Measurements from ENCODE around the gene ZCCHC12. TPM values are rescaled to one million over a fixed set of nuclear protein-coding genes. Genes with fewer than 3 reads are reported as not detected.
A peak's percentile ranks its signal among the peaks of the same experiment; 100 is the strongest.
"Not testable (repeated sequence)": the region's sequence is repeated elsewhere in the genome, so short reads cannot be mapped to it uniquely, and the experiment has no call there.

Gene ZCCHC12
- polyA plus RNA-seq (ENCODE audit: insufficient read length in 4 of 4), result 1 to 10 TPM in 3 of 4 donors, under 1 TPM in 1; 0.90 to 1.2 (median 1.1) TPM

- peak in 3 of 4 donors; percentile 41 to 49 (median 47) for DNase-seq (ENCODE audit: low read depth in 4 of 4, low spot score in 3 of 4)
Measured at GRCh38 chrX:118823263-118824172, at the start of gene ZCCHC12. Gene ZCCHC12, plus strand, starts transcription at chrX:118823824. Its CDS starts 1,421 bp downstream, at chrX:118825245.

GRCh38 chrX:118779581-118779980, 44.0 kb upstream of the ZCCHC12 start:
- no peak for DNase-seq (ENCODE audit: low read depth in 4 of 4, low spot score in 3 of 4)

GRCh38 chrX:118780509-118780908, 43.1 kb upstream of the ZCCHC12 start:
- DNase-seq (ENCODE audit: low read depth in 4 of 4, low spot score in 3 of 4), result no peak

GRCh38 chrX:118780911-118781310, 42.7 kb upstream of the ZCCHC12 start:
- DNase-seq (ENCODE audit: low read depth in 4 of 4, low spot score in 3 of 4), result no peak

- DNase-seq (ENCODE audit: low read depth in 4 of 4, low spot score in 3 of 4), result no peak
Measured at GRCh38 chrX:118795528-118796280, 27.9 kb upstream of the ZCCHC12 start.

- no peak for DNase-seq (ENCODE audit: low read depth in 4 of 4, low spot score in 3 of 4)
Measured at GRCh38 chrX:118802857-118803256, 20.8 kb upstream of the ZCCHC12 start.

GRCh38 chrX:118807151-118808017, 16.2 kb upstream of the ZCCHC12 start:
- peak in 2 of 4 donors; percentile 9 to 15 for DNase-seq (ENCODE audit: low read depth in 4 of 4, low spot score in 3 of 4)

- DNase-seq (ENCODE audit: low read depth in 4 of 4, low spot score in 3 of 4), result not testable (repeated sequence)
Measured at GRCh38 chrX:118817257-118817656, 6.4 kb upstream of the ZCCHC12 start.

GRCh38 chrX:118824173-118824730, 628 bp downstream of the ZCCHC12 start:
- no peak for DNase-seq (ENCODE audit: low read depth in 4 of 4, low spot score in 3 of 4)

- no peak for DNase-seq (ENCODE audit: low read depth in 4 of 4, low spot score in 3 of 4)
Measured at GRCh38 chrX:118825227-118825626, 1.6 kb downstream of the ZCCHC12 start.

GRCh38 chrX:118839334-118839958, 15.8 kb downstream of the ZCCHC12 start:
- DNase-seq (ENCODE audit: low read depth in 4 of 4, low spot score in 3 of 4), result peak in 2 of 4 donors; percentile 36 to 37

- peak in 2 of 4 donors; percentile 26 to 54 for DNase-seq (ENCODE audit: low read depth in 4 of 4, low spot score in 3 of 4)
Measured at GRCh38 chrX:118847676-118848075, 24.1 kb downstream of the ZCCHC12 start.

GRCh38 chrX:118853596-118853995, 30.0 kb downstream of the ZCCHC12 start:
- no peak for DNase-seq (ENCODE audit: low read depth in 4 of 4, low spot score in 3 of 4)

- no peak for DNase-seq (ENCODE audit: low read depth in 4 of 4, low spot score in 3 of 4)
Measured at GRCh38 chrX:118855681-118856310, 32.2 kb downstream of the ZCCHC12 start.

- no peak for DNase-seq (ENCODE audit: low read depth in 4 of 4, low spot score in 3 of 4)
Measured at GRCh38 chrX:118857006-118857405, 33.4 kb downstream of the ZCCHC12 start.

GRCh38 chrX:118861338-118861737, 37.7 kb downstream of the ZCCHC12 start:
- no peak for DNase-seq (ENCODE audit: low read depth in 4 of 4, low spot score in 3 of 4)

GRCh38 chrX:118862091-118862490, 38.5 kb downstream of the ZCCHC12 start:
- DNase-seq (ENCODE audit: low read depth in 4 of 4, low spot score in 3 of 4), result no peak

GRCh38 chrX:118862979-118863378, 39.4 kb downstream of the ZCCHC12 start:
- DNase-seq (ENCODE audit: low read depth in 4 of 4, low spot score in 3 of 4), result no peak

GRCh38 chrX:118864063-118864635, 40.5 kb downstream of the ZCCHC12 start:
- no peak for DNase-seq (ENCODE audit: low read depth in 4 of 4, low spot score in 3 of 4)

All from right renal pelvis (tissue), 4 donors.